H1 (cell line): ENCODE measurements around the gene MAML3. TPM values are rescaled to one million over a fixed set of nuclear protein-coding genes. Genes with fewer than 3 reads are reported as not detected.

Source experiments
- CHD7 ChIP-seq: fragments of 300-600 bp; sonication (generic); IDR thresholded peaks from 2 replicates; pipeline ENCODE4 v1.7.1; 2012; ENCODE audit warnings: low read length, moderate library complexity, mild to moderate bottlenecking, inconsistent platforms; ENCODE audit not compliant: insufficient replicate concordance
- CTBP2 ChIP-seq: IDR thresholded peaks from 2 replicates; pipeline ENCODE4 v1.7.0; 2011; ENCODE audit warnings: borderline replicate concordance, mild to moderate bottlenecking, moderate library complexity, mixed read lengths, low read length; ENCODE audit not compliant: insufficient read depth, insufficient read length
- EP300 ChIP-seq, 2 experiments: IDR thresholded peaks; 1 replicate in 1 of 2; 2 replicates in 1 of 2; pipeline ENCODE4 v1.6.1; 2011 to 2012; ENCODE audit warnings: low read depth in 2 of 2, low read length in 2 of 2, mild to moderate bottlenecking in 2 of 2, borderline replicate concordance in 1 of 2, inconsistent platforms in 1 of 2, moderate library complexity in 1 of 2
- HDAC2 ChIP-seq, 2 experiments: fragments of 300-600 bp in 1 of 2; sonication (generic) in 1 of 2; IDR thresholded peaks; 2 replicates each; pipeline ENCODE4 v1.6.1; 2011 to 2012; ENCODE audit warnings: low read depth in 2 of 2, low read length in 2 of 2, mild to moderate bottlenecking in 2 of 2, moderate library complexity in 2 of 2, borderline replicate concordance in 1 of 2, inconsistent platforms in 1 of 2
- NANOG ChIP-seq: IDR thresholded peaks from 2 replicates; pipeline ENCODE4 v1.6.1; 2011; ENCODE audit warnings: low read length, low read depth, mild to moderate bottlenecking, inconsistent platforms; ENCODE audit not compliant: insufficient read depth, poor library complexity, severe bottlenecking
- SRF ChIP-seq: IDR thresholded peaks from 2 replicates; pipeline ENCODE4 v1.6.1; 2011; ENCODE audit warnings: mild to moderate bottlenecking, low read depth, low read length, moderate library complexity
- TCF12 ChIP-seq: IDR thresholded peaks from 2 replicates; pipeline ENCODE4 v1.6.1; 2011; ENCODE audit warnings: low read depth, mild to moderate bottlenecking, low read length
- polyA plus RNA-seq, 7 experiments: library from polyadenylated mRNA; depleted of rRNA in 3 of 7; stranded (reverse) in 5 of 7; unstranded in 2 of 7; fragments of >200 nt in 5 of 7; fragments of 200-250 nt in 2 of 7; gene quantifications; 1 replicate in 5 of 7; 2 replicates in 1 of 7; 4 replicates in 1 of 7; pipeline versions ENCODE4 v1.2.1 to v1.2.3, GENCODE V29; 2011 to 2013; ENCODE audit warnings: missing spikeins in 2 of 7, mixed read lengths in 2 of 7
- total RNA-seq: library from RNA; stranded (reverse); fragmentation: NEBNext Ultra II Directional; extraction: Animal tissue kit (Norgen Biotek cat#: 25700); gene quantifications from 2 replicates; pipeline ENCODE4 v1.2.1, GENCODE V29; 2021

The MAML3 gene
- total and polyA plus RNA-seq, 2 of the 8 experiments (the other 6 are each of a cell fraction or from before 2014, with no cell fraction given), result 2.1 to 5.7 TPM

GRCh38 chr4:140189805-140190204 is 35.8 kb upstream of the MAML3 start (continued):
- TF ChIP-seq CHD7 (no peak), NANOG (no peak), TCF12 (no peak), EP300 (IDR thresholded peaks at IDR 0.05; ENCODE audit: borderline replicate concordance in 1 of 2, low read depth in 2 of 2, low read length in 2 of 2) (no peak), SRF (no peak), CTBP2 (no peak), HDAC2 (IDR thresholded peaks at IDR 0.05; ENCODE audit: borderline replicate concordance in 1 of 2, low read depth in 2 of 2, low read length in 2 of 2) (no peak)
